ENCODE measurements around the gene ASPA.

ASPA gene

GRCh38 chr17:3527896-3528295 lies 52.1 kb downstream of the ASPA start:
- no peak for TF ChIP-seq CTCF (IDR thresholded peaks at IDR 0.05; ENCODE audit: control extremely low read depth, extremely low read depth, low read depth, missing control alignments)
- POLR2A ChIA-PET, result no interaction called here
- no peak for DNase-seq (ENCODE audit: extremely low spot score)
- CTCF ChIA-PET, result interaction anchor here (1.0 kb wide), 1 partner anchor 10 kb away, joined by 3 read pairs; no protein-coding TSS in a partner anchor

- CTCF ChIA-PET, result interaction anchor here (1.0 kb wide), 1 partner anchor 10 kb away, joined by 3 read pairs; no protein-coding TSS in a partner anchor
- TF ChIP-seq CTCF (IDR thresholded peaks at IDR 0.05; ENCODE audit: control extremely low read depth, extremely low read depth, low read depth, missing control alignments), result no peak
- no peak for DNase-seq (ENCODE audit: extremely low spot score)
- POLR2A ChIA-PET, result no interaction called here
Observed at GRCh38 chr17:3528403-3528851, 52.6 kb downstream of the ASPA start.

- ChIA-PET CTCF (interaction anchor here (1.0 kb wide), 1 partner anchor 11 kb away, joined by 3 read pairs; no protein-coding TSS in a partner anchor), POLR2A (no interaction called here)
- no peak for TF ChIP-seq CTCF (IDR thresholded peaks at IDR 0.05; ENCODE audit: control extremely low read depth, extremely low read depth, low read depth, missing control alignments)
- no peak for DNase-seq (ENCODE audit: extremely low spot score)
Observed at GRCh38 chr17:3528880-3529511, 53.2 kb downstream of the ASPA start.

- DNase-seq (ENCODE audit: extremely low spot score), result no peak
- CTCF ChIA-PET, result no interaction called here
- POLR2A ChIA-PET, result no interaction called here
- TF ChIP-seq CTCF (IDR thresholded peaks at IDR 0.05; ENCODE audit: control extremely low read depth, extremely low read depth, low read depth, missing control alignments), result no peak
Observed at GRCh38 chr17:3529817-3530741, 54.3 kb downstream of the ASPA start.

GRCh38 chr17:3531266-3532101 lies 55.7 kb downstream of the ASPA start:
- ChIA-PET CTCF (no interaction called here), POLR2A (no interaction called here)
- no peak for TF ChIP-seq CTCF (IDR thresholded peaks at IDR 0.05; ENCODE audit: control extremely low read depth, extremely low read depth, low read depth, missing control alignments)
- DNase-seq (ENCODE audit: extremely low spot score), result no peak
